Activated CD8-positive, alpha-beta memory T cell treated with anti-CD3 and anti-CD28 coated beads, Interleukin-2, amount 50 U/mL, for 48 hours (primary cell): Measurements from ENCODE around the gene PAM.
"Not testable (repeated sequence)": the region's sequence is repeated elsewhere in the genome, so short reads cannot be mapped to it uniquely, and the experiment has no call there.

Experiments used
- DNase-seq: peaks from one replicate; pipeline ENCODE4 v3.0.0-alpha.2; 2020

Gene PAM

DNA sequence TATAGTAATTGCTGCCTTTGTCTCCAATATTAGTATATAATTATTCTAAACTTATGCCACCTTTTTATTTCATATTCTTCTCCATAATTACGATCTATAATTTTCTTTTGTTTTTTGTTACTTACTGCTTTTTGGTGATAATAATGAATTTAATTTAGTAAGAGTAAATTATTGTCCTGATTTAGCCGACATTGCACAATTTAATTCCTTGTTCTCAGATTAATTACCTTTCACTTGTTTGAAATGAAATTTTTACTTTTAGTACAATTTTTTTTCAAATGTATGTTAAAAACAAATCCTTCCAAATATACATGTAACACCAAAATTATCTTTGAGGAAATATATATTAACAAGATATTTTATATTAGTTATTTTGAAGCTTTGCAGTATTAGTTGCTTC is 201.5 kb downstream of the PAM start:
- DNase-seq = no peak

- no peak for DNase-seq
Measured at GRCh38 chr5:102957141-102957540, 202.0 kb downstream of the PAM start.

GRCh38 chr5:102958481-102959011 is 203.4 kb downstream of the PAM start:
- DNase-seq = no peak

DNA sequence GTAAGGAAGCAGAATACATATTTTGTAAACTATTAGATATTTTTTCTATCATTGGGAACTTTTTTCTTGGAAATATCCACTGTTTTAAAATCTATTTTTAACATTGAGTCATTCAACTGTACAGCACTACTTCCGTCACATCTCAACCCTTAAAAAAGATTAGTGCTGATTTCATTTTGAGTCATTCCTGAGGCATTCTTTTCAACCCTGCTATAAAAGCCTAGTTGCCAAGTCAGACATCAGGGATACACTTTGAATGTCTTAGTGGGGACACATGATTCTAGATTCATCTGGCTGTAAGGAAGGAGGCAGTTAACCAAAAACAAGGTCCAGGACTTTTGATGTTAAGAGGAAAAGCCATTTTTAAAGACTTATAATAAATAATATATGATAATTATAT is 203.9 kb downstream of the PAM start:
- no peak for DNase-seq

GRCh38 chr5:102961671-102962070 is 206.6 kb downstream of the PAM start:
- no peak for DNase-seq

DNA sequence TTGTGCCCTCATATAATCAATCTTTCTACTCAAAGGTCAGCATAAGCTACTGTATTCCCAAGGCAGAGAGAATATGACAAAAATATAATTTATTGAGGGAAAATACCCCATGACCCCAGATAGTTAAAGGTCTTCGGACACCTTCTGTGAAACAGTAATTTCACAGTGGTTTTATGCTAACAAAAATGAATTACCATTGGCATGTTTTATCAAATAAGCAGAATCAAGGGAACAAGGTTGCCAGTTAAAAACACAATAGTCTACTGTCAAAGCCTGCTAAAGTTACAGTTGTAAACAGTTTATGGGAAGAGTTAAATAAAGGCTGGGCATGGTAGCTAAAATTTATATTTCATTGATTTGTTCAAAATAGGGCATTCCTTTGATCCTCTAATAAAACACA is 210.5 kb downstream of the PAM start:
- no peak for DNase-seq

- DNase-seq = no peak
Measured at GRCh38 chr5:102969641-102970040, 214.5 kb downstream of the PAM start.

- no peak for DNase-seq
Measured at GRCh38 chr5:102971676-102972293, 216.7 kb downstream of the PAM start.

- DNase-seq = no peak
Measured at GRCh38 chr5:102974177-102974576, 219.1 kb downstream of the PAM start.

DNA sequence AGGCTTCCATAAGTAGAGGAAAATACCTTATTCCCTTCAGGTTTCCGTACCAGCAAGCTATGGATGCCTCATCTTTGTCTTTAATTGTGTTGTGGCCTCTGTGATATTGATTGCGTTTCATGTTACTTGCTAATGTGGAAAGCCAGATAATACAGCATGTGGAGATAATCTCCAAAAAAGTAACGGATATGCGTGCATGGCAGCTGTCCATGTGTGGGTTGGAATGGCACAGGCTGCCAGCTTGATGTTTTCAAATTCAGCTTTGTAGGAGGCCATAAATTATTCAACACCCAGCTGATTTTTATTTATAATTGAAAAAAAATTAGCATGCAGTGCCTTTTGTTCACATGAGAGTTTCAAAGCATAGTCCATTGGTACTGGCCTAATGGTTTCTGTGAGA is 219.9 kb downstream of the PAM start:
- no peak for DNase-seq

DNA sequence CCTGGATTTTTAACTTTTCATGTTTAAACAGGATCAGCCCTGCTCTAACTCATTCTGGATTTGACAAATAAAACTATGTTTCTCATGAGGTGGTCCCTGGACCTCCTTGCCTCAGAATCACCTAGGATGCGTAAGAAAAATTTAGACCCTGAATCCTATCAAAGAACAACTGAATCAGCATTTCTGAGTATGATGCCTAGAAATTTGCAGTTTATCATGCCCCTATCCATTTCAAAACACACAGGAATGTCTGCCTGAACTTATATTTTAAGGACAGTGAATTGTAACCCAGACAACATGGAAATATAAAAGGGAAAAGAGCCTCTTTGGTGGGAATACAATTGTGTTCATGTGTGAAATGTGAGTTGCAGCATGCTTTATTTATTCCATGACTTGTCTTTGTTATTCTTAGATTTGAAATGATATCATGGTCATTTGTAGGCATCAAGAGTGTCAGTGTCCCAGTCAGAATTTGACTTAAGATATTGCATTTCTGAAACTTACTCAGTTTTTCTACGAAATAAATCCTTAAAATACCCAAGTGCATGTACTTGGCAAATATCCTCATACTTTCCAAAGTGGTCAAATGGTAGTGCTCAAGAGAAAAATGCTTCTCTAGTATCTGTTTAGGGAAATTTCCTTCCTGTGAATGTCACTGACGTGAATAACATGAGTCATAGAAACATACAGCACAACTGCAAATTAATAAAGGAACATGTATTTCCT is 220.5 kb downstream of the PAM start:
- no peak for DNase-seq

DNA sequence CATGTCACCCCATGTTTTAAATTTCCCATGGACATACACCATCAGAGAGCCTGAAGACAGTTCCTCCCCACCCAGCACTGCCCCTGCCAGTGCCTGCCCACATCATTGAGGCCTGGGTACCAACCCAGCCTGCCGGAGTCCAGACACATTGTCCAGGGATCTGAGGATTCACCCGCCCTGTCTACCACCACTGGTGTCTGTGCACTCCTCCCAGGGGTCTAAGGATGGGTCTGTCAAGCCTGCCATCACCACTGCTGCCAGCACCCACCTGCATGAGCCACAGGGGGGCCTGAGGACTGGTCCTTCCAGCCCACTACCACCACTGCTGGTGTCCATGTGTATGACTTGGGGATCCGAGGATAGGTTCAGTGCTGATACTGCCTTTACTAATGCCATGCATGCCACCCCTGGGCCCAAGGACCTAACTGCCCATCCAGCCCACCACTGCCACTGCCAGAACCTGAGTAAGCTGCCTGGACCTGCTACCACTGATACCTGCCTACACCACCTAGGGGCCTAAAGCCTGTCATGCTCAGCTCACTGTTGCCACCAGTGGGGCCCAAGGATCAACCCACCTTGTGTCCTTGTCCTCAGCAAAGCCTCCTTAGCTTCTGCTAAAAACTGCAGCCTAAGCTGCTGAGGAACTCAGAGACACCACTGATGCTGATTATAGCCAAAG is 227.0 kb downstream of the PAM start:
- DNase-seq = no peak

DNA sequence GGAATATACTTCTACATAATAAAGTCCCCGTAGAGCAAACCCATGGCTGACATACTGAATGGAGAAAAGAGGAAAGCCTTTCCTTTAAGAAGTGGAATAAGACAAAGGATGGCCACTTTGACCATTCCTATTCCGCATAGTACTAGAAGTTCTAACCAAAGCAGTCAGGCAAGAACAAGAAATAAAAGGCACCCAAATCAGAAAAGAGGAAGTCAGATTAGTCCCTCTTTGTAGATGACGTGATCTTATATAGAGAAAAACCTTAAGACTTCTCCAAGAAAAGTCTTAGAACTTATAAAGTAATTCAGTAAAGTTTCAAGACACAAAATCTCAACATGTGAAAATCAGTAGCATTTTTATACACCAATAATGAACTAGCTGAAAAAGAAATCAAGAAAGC is 231.0 kb downstream of the PAM start:
- DNase-seq = no peak

DNA sequence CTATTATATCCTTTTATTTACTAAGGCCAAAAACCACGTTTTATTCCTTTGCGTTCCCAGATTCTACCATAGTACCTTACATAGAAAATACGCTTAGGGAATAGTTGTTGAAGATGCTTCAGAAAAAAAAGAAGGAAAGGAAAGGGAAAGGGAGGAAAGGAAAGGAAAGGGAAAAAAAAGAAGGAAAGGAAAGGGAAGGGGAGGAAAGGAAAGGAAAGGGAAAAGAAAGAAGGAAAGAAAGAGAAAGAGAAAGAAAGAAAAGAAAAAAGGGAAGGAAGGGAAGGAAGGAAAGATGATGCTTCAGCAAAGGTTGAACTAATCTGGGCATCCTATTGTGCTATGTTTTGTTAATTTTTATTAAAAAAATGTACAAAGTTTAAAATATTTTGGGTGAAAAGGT is 233.4 kb downstream of the PAM start:
- DNase-seq = no peak

DNA sequence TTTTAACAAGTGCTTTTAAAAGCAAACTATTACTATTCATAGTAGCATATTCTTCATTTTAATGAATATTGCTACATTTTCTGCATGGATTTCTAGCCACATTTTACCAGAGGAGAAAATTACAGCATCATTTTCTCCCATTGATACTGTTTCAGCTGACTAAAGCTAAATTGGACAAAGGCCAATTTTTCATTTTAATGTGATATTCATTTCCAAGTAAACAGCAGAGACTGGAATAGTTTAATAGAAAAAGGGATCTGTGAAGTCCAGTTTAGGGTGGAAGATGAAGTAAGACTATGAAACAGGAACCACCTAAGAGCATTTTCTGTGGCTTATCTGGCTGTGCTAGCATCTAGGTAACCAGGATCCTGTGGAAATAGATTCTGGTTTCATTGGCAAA is 236.7 kb downstream of the PAM start:
- DNase-seq = no peak

GRCh38 chr5:102996011-102996575 is 241.0 kb downstream of the PAM start:
- DNase-seq = no peak

DNA sequence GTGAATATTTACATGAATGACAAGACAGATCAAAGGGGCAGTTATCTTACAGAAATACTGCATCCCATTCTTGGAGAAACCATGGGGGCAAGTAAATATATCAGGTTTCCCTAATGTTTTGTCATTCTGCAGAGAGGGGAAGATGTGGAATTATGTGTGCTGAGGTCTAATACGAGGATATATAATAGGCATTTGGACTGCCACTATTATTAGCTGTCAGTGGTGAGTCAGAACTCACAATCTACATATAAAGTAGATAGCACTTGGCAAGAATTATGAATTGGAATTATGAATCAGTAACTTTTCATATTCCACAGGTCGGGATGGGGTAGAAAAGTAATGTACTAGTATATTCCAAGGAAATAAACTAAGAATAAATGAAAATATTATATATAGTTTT is 243.1 kb downstream of the PAM start:
- no peak for DNase-seq

DNA sequence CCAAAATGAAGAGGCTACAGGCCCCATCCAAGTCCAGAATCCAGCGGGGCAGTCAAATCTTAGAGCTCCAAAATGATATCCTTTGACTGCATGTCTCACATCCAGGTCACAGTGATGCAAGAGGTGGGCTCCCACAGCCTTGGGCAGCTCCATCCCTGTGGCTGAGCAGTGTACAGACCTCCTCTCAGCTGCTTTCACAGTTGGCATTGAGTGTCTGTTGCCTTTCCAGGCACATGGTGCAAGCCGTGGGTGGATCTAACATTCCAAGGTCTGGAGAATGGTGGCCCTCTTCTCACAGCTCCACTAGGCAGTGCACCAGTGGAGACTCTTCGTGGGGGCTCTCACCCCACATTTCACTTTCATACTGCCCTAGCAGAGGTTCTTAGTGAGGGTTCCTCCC is 244.1 kb downstream of the PAM start:
- no peak for DNase-seq

DNA sequence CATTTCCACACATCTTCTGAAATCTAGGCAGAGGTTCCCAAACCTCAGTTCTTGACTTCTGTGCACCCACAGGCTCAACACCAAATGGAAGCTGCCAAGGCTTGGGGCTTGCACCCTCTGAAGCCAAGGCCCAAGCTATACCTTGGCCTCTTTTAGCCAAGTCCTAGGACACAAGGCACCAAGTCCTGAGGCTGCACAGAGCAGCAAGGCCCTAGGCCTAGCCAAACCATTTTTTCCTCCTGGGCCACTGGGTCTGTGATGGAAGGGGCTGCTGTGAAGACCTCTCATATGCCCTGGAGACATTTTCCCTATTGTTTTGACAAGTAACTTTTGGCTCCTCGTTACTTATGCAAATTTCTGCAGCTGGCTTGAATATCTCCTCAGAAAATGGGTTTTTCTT is 244.5 kb downstream of the PAM start:
- DNase-seq = not testable (repeated sequence)

- DNase-seq = no peak
Measured at GRCh38 chr5:103000089-103000488, 245.0 kb downstream of the PAM start.

DNA sequence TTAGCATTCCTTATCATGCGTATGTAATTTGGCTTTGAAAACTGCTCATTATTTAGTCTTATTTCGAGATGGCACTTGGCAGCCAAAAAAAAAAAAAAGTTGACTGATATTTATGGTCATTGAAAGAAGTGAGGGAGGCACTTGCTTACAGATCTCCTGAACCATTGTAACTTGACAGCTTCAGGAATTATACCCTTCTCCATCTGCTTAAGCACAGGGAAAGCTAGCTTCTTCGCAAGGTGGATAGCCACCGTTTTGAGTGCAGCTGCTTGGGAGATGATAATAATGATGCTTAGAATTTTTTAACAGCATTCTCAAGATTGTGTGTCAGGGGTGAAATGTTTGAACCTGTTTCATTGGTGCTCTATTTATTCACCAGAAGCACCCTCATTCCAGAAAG is 248.8 kb downstream of the PAM start:
- DNase-seq = no peak

DNA sequence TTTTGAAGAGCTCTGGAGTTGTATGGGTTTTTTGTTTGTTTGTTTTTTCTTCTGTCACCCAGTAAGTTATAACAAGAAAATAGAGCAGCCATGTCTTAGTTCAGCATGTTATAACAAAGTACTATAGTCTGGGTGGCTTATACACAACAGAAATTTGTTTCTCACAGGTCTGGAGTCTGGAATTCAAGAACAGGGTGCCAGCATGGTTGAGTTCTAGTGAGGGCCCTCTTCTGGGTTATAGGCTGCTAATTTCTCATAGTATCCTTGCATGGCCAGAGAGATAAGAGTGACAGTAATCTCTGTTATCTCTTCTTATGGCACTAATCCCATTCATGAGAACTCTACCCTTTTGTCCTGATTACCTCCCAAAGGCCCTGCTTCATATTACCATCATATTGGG is 250.2 kb downstream of the PAM start:
- no peak for DNase-seq

DNA sequence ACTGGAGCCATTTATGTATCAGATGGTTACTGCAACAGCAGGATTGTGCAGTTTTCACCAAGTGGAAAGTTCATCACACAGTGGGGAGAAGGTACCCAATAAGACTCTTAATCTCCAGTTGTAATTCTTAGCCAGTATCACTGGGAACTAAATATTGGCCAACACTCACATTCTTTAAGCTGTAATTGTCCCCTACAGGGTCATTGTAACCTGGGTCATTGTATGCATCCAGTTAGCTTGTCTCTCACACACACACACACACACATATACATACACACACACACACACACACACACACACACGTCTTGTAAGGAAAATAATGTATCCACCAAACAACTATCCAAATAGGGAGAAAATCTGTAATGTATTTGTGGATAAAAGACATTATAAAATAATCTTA is 251.8 kb downstream of the PAM start:
- no peak for DNase-seq

DNA sequence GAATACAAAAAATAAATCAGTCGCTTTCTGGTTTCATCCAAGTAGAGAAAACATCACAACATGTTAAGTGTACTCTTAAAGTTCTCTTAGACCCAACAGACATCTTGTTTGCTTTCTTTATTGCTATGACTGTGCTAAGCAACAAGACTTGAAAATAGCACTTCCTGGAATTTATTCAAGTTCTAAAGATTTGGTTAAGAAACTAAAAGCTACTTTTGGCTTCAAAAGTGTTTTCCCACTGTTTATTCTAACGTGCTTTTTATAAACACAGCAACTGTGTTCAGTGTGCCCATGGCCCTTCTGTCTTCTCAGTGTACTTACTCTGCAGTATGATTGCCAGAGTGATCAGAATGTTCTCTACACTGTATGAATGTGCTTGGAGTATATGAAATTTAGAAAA is 255.1 kb downstream of the PAM start:
- no peak for DNase-seq
